Medulla oblongata (tissue), 1 donor: Measurements from ENCODE around the gene BTNL8.

Experiments
- DNase-seq: peaks from one replicate; pipeline ENCODE4 v3.0.0-alpha.2; 2015; ENCODE audit errors: extremely low spot score

BTNL8 gene

DNA sequence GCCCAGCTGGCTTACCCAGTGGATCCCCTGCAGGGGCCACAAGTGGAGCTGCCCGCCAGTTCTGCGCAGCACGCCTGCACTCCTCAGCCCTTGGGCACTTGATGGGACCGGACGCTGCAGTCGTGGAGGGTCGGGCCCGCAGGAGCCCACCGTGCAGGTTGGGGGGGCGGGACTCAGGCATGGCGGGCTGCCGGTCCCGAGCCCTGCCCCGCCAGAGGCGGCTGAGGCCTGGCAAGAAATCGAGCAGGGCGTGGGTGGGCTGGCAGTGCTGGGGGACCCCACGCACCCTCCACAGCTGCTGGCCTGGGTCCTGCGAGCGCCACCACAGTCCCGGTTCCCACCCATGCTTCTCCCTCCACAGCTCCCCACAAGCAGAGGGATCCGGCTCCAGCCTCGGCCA is 70.4 kb downstream of the BTNL8 start:
- no peak for DNase-seq

DNA sequence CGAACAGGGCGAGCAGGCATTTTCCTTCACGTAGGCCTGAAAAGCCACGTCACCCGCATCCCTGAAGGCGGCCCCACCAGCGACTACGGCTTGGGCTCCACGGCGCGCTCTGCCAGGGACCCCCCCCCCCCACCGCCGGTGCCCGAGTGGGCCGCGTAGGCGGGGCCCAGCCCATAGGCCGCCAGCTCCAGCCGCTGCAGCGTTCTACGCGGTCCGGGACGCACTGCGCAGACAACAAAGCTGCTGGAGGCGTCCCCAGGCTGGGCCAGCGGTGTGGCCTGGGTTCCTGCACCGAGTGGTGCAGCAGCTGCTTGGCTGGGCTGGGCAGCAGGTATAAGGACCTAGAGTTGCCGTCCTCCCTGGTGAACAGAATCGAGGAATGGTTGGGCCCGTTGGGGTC is 71.4 kb downstream of the BTNL8 start:
- DNase-seq, result no peak

DNA sequence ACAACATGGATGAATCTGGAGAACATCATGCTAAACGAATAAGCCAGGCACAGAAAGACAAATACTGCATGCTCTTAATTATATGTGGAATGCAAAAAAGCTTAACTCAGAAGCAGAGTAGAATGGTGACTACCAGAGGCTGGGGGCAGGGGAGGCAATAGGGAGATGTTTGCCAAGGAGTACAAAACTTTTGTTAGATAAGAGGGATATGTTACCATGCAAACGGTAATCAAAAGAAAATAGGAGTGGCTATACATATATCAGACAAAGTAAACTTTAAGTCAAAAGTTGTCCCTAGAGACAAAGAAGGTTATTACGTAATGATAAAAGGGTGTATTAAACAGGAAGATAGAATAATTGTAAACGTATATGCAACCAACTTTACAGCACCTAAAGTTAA is 71.9 kb downstream of the BTNL8 start:
- no peak for DNase-seq

DNA sequence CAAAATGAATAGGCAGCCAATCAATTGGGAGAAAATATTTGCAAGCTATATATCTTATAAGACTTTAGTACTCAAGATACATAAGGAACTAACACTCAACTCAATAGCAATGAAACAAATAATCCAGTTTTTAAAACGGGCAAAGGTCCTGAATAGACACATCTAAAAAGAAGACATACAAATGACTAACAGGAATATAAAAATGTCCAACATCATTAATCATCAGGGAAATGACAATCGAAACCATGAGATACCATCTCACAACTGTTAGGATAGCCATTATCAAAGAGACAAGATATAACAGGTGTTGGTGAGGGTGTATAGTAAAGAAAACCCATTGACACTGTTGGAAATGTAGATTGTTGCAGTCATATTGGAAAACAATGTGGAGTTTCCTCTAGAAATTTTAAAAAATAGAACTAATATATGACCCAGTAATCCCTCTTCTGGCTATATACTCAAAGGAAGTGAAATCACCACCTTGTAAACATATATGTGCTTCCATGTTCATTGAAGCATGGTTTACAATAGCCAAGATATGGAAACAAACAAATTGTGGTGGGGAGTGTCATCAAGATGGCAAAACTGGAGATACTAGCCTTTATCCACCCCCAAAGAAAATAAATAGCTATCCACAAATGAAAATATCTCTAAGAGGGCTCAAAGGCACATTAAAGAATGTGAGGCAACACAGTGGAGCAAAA is 75.8 kb downstream of the BTNL8 start:
- DNase-seq, result no peak

DNA sequence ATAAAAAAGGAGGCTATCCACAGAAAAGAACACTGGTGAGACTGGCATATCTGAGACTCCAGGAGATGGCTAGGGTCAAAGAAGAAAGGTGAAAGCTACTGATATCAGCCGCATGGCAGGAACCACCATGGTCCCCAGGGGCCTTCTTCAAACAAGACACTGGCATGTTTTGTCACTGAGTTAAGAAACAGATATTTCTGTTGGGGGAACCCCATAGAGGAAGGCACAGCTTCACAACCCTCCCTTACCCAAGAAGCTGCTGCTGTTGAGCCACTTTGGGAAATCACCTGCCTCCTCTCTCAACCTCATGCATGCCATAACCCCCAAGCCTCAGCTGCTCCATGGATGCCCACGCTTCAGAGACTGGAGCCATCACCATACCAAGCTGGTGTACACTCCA is 76.4 kb downstream of the BTNL8 start:
- no peak for DNase-seq

DNA sequence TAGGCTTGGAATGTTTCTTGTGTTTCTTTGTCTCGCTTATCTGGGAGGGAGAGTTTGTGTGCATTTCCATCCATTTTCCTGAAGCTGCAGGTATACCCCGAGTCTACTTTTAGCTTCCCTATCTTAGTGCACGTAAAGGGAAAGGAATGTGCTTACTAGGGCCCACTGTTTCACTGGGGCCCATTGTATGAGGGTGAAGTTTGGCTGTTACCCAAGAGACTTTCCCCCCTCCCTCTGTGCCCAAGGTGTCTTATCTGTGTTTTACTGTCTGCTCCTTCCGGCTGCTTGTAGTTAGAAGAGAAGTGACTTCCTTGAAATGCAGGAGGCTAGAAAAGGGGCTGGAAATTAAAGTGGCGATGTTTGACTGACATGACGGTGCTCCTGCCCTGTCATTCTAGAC is 77.6 kb downstream of the BTNL8 start:
- DNase-seq, result no peak

DNA sequence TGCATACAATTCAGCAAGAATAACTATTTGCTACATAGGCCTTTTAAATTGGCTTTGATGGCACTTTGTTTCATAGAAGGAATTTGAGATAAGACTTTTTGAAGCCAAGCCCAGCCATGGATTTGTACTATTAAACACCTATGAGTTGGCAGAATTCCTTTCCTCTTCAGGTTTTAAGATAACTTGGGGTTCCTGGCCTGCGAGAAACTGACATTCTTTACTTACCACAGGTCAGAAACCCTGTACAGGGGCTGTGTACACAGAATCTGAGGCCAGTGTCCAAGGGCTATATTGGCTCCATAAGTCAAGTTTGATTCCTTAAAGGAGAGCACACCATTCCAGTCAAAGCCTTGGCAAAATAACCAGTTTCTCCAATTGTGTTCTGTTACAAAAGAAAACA is 78.9 kb downstream of the BTNL8 start:
- DNase-seq, result no peak

DNA sequence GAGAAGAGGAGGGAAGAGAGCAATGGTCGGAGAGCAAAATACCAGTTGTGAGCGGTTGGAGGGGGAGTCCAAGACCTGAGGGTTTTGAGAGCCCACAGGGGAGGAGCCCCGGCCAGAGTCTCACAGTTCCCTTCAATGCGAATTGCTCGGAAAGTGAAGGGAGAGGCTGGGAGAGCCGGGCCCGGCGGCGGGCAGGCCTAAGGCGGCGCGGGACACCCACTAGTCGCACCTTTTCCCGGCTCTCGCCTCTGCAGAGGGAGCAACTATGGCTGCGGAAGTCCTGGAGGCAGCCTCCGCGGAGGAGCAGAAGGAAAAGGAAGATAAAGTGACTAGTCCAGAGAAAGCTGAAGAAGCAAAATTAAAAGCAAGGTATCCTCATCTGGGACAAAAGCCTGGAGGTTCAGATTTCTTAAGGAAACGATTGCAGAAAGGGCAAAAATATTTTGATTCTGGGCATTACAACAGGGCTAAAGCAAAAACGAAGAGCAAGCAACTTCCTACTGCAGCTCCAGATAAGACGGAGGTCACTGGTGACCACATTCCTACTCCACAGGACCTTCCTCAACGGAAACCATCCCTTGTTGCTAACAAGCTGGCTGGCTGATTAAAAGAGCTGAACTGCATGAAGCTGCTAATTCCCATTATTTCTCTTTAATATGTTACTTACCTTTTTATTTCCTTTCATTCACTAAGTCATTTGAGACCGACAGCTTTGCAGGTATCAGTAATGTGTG is 83.2 kb downstream of the BTNL8 start:
- no peak for DNase-seq

DNA sequence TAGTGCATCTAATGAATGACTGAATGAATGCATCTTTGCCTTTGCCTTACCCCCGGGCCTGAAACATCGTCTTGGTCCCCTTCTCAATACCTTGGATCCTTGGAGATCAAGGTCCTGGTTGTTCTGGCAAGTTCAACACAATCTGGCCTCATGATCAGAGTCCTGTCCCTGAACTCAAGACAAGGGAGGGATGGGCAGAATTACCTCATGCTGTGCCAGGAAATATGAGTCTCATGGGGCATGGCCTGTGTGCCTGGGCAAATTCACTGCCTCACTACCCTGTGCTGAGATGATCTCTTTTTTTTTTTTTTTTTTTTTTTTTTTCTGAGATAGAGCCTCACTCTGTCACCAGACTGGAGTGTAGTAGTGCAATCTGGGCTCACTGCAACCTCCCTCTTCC is 89.1 kb downstream of the BTNL8 start:
- DNase-seq, result no peak

DNA sequence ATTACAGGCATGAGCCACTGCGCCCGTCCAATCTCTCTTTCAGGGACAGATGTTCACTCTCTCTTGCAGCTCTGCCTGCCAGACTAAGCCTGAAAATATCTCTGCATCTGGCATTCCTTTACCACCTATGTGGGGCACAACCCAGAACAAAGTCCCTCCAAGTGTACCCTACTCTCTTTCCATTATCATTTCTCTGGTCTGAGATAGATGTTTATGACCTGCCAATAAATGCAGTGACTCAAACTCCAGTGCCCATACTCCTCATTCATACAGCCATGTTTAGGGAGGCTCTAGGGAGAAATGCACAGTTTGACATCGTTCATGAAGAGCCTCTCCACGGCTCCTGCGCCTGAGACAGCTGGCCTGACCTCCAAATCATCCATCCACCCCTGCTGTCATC is 89.6 kb downstream of the BTNL8 start, which contains the start of gene BTNL3:
Gene BTNL3 (plus strand): TSS at position 255 of the 400 bp plus-strand sequence. CDS start 183 bp downstream, outside the sequence.
- DNase-seq, result no peak

DNA sequence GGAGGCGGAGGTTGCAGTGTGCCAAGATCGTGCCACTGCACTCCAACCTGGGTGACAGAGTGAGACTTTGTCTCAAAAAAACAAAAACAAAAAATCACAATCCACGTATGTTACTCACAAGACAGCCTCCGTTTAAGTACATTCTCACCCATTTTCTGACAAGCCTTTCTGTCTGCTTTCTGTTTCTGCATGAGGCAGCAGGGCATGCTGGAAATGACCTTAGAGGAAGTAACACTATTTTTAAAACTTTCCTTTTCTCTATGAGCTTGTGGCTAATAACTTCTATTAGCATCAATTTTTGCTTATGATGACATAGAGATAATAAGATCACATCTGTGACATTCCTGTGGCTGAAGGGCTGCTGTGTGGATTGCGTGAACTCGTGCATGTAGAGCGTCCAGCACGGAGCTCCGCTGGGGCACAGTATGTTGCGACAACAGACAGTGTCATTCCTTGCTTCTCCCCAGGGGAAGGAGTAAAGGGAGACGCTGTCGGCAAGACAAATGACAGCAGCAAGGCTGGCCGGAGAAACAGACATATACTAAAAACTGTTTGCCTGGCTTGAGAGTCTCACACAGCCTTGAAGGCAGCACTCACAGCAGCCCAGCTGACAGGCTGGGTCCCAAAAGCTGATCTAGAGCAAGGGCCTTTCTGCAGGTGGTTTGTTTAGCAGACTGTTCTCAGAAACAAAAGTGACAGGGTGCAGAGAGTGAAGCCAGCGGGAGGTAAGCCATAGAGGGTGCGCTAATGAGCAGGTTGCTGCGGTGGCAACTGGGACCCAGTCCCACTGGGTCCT is 91.3 kb downstream of the BTNL8 start:
- no peak for DNase-seq

DNA sequence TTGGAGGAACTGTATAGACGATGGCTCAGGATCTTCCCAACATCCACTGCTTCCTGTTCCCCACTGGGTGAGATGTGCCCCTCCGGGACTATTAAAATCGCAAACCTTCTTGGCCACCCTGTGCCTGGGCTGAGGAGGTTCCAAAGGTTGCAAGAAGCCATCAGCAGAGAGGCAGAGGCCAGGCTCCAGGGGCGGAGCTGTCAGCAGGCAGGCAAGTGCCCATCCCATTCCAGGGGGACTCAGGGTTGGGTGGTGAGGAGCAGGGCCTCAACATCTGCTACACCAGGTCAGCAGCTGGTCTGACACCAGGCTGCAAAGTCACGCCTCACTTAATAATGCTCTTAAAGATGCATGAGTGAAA is 91.9 kb downstream of the BTNL8 start:
- no peak for DNase-seq
